ENCODE data around the gene BNC2.

DNA sequence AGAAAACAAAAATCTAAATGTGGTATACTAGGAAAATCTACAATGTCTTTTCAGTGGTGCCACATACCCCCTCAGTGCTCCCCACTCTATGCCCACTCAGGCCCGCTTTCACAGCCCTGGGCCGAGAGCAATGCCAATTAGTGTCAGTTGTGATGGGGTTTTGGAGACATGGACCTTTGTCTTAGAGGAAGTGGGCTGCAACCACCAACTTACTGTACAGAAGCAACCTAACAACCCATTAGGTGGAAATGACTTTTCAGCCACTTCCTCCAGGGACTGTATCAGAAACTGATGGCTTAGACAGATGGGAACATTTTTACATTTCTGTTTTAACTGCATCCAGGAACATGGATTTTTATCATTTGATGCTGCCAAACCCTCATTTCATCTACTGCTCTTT, 268.0 kb downstream of the BNC2 start:
- no peak for TF ChIP-seq POLR2A (IDR thresholded peaks at IDR 0.05)
- TF ChIP-seq, protein P1, sequence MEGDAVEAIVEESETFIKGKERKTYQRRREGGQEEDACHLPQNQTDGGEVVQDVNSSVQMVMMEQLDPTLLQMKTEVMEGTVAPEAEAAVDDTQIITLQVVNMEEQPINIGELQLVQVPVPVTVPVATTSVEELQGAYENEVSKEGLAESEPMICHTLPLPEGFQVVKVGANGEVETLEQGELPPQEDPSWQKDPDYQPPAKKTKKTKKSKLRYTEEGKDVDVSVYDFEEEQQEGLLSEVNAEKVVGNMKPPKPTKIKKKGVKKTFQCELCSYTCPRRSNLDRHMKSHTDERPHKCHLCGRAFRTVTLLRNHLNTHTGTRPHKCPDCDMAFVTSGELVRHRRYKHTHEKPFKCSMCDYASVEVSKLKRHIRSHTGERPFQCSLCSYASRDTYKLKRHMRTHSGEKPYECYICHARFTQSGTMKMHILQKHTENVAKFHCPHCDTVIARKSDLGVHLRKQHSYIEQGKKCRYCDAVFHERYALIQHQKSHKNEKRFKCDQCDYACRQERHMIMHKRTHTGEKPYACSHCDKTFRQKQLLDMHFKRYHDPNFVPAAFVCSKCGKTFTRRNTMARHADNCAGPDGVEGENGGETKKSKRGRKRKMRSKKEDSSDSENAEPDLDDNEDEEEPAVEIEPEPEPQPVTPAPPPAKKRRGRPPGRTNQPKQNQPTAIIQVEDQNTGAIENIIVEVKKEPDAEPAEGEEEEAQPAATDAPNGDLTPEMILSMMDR (IDR thresholded peaks at IDR 0.05): no peak
